ENCODE results near the gene CTDNEP1.

GRCh38 chr17:7289256-7290032 is 37.9 kb upstream of the CTDNEP1 start:
- TF ChIP-seq CTCF (IDR thresholded peaks at IDR 0.05) (no peak), POLR2A (IDR thresholded peaks at IDR 0.05) (no peak)

Data from sigmoid colon (tissue), 3 donors.